Activated naive CD4-positive, alpha-beta T cell (primary cell): ENCODE results near the gene RASAL1.

Experiments
- DNase-seq, 4 experiments: peaks; one replicate each; lab custom pipeline; 2025; lab: John Stamatoyannopoulos, UW

Gene RASAL1

DNA sequence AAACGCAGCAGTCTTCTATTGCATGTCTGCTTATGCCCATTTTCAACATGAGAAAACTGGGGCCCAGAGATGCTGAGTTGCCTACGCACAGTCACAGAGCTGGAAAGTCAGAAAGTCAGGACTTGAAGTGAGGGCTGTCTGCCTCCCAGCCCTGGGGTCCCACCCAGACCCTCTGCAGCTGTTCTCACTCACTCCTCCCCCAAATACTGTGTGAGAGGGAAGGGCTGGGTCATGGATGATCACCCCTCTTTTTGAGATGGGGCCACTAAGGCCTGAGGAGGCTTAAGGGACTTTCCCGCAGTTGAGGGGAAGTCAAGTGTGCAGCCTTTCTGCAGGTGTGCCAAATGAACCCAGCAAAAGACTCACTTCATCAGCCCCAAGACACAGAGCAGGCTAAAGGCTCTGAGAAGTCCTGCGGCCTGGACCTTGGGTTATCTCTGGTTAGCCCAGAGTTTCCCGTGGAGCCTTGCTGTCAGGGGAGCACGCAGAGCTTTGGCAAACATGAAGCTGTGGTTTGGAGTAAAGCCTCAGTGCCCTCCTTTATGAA lies 60.4 kb downstream of the RASAL1 start:
- no peak for DNase-seq

- DNase-seq = no peak
Measured at GRCh38 chr12:113073586-113073985, 62.0 kb downstream of the RASAL1 start.

- DNase-seq = no peak
Measured at GRCh38 chr12:113072136-113072535, 63.4 kb downstream of the RASAL1 start.

- no peak for DNase-seq
Measured at GRCh38 chr12:113071135-113072112, 64.1 kb downstream of the RASAL1 start.

- DNase-seq = peak in 1 of 4 experiments; percentile 16
Measured at GRCh38 chr12:113070117-113070906, 65.2 kb downstream of the RASAL1 start.

DNA sequence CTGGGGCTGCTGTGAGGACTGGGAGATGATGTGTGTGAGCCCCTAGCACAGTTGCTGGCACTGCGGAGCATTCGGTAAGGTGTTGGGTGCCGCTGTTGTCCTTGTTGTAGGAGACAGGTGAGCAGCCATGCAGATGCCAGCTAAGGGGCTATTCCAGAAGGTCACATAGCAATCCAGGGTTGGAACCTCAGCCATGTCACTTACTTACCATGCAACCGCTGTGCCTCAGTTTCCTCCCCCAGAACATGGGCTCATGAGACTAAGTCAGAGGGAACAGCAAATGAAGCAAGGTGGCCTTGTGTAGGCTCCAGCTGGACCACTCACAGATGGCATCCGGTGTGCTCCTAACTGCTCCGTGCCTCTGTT lies 65.8 kb downstream of the RASAL1 start:
- no peak for DNase-seq

GRCh38 chr12:113069149-113069548 lies 66.4 kb downstream of the RASAL1 start:
- DNase-seq = no peak

DNA sequence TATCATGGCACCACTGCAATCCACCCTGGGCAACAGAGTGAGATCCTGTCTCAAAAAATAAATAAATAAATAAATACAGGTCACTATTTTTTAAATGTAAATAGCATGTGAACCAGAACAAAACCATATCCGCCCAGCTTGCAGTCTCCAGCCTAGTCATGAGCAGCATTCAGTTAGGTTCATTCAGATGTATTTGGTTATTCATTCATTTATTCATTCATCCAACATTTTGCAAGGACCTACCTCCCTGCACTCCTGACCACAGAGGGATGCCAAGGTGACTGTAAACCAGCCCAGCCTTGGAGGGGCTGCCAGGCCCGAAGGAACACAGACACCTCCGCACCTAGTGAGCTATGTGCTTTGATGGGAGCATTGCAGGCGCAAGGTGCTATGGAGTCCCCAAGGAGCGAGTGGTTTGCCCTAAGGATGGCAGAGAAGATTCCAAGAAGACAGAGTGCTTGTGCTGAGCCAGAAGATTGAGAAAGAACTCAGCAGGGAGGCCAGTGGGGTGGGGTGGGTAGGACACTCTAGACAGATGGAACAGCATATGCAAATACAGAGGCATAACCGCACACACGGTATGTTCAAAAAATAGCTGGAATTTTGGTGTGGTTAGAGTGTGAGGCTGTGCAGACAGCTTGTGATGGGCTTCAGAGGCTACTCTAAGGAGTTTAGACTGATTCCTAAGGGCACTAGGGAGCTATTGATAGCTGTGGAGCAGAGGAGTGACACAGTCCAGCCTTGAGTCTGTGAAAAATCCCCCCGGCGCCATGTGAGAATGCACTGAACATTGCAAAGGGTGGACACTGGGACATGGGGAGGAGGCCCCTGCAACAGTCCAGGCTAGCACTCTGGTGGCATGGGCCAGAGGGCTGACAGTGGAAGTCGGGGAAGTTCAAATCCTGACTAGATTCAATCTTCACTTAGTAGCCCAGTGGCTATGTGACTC lies 67.3 kb downstream of the RASAL1 start:
- no peak for DNase-seq

DNA sequence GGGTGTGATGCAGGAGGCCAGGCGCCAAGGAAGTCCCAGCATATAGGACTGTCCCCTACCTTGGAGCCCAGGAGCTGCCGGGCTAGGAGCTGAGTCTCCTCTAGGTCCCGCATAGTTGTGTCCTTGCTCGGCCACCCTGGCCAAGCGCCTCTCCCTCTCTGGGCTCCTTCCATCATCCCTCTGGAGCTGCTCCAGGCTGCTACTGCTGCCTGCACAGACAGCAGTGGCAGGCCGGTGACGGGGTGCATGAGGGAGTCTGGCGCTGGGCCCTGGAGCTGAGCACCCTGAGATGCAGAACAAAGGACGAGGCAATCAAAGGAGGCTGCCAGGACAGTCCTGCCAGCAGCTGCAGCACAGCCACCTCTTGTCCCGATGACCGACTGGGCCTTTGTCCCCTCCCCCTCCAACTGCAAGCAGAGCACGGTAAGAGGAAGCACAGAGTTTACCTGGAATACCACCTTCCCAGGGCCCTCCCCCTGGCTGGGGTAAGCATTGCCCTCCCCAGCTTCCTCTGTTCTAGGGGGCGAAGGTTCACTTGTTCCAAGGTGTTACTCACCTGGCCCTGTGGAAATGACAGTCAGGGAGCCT lies 68.7 kb downstream of the RASAL1 start:
- DNase-seq = no peak

GRCh38 chr12:113065126-113066007 lies 70.2 kb downstream of the RASAL1 start:
- no peak for DNase-seq

DNA sequence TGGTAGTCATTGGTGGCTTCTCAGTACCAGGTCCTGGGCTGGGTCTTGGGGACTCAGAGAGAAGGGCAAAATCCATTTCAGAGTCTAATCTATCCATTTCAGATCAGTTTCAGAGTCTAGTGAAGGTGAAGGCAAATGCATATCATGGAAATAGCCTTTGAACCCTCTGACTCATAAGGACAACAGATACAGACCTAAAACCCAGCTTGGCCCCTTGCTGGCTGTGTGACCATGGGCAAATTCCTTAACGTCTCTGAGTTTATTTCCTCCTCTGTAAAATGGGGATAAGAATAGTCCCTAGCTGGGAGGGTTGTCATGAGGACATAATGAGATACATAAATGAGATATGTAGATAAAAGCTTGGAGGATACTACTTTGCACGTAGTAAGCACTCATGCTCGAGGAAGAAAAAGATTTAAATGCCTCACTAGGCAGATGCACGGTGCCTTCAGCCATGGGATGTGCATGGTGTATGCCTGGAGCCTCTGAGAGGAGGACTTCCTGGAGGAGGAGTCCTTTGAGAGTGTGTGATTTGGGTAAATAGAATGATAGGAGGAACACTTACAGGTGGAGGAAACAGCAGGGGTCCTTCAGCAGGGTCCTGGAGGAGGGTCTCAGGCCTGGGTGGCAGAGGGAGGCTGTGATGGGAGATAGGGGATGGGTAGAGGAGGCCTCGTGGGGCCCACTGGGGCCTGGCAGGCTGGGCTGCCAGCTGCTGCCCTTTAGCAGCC lies 71.0 kb downstream of the RASAL1 start:
- no peak for DNase-seq

DNA sequence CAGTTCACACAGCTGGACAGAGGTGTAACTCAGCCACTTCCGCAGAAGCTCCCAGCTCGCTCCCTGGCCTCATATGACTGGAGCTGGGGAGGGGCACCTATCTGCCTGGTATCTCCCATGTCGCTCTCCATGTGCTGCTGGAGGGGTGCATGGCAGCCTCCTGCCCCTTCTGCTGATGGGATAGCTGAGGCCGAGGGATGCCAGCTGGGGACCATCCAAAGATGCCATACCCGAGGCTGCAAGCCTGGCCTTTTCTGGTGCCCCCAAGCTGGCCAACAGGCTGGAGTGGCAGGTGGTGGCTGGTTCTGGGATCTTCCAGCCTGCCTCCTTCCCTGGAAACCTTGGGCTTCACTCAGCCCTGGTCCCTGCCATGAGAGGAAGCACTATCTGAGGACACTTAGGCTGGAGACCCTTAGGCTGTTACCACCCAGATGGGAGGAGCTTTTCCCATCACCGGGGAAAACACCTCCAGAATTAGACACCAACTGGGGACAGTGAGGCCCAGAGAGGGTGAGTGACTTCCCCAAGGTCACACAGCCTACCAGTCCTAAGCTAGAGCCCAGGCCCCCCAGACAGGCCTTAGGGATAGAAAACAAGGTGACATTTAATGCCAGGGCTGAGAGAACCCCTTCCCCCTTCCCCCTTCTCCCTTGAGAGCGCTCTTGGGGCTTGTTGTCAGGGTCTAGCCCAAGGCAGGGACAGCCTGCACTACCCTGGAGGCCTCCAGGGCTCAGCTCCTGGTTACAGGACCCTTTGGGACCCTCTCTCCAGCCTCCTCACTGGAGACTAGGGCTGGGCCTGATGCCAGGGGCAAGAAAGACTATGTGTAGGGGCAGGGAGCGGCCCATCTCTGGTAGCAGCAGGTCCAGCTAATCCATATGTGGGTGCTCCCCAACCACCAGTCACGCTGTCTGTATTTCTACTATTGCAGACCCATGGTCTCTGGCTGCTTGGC lies 71.9 kb downstream of the RASAL1 start:
- DNase-seq = no peak

DNA sequence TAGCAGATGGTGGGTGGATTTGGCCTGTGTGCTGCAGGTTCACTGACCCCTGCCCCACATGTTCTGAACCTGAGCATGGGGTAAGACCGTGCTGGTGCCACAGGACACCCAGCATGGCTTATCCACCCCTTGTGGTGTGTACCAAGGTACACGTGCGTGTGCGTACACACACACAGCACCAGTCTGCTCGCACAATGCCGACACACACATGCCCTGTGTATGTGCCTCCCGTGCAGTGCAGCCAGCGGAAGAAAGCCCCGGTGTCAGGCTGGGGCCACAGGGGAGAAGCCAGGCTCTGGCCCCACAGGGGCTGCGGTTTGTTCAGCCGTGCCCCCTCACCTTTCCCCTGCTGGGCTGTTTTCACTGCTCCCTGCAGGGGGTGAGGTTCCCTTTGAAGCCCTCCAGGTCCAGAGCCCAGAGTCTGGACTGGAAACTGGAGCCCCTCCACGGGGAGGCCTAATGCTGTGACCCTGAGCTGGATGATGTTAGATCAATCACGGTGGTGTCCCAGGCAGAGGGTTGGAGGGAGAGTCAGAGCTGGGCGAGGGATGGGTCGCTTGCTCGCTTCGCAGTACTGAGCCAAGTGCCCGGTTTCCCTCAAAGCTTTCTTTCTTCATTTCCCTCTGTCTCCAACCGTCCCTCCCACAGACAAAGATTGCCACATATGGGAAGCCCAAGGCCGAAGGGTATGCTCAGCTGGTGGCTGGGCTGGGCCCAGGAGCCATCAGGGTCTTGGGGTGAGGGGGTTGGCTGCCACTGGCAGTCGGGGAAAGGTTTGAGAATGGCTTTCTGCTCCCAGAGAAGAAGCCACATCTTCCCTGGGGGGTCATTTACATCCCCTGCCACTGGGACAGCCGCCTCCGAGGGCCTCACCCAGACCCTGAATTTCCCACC lies 72.8 kb downstream of the RASAL1 start:
- no peak for DNase-seq

- no peak for DNase-seq
Measured at GRCh38 chr12:113061061-113061694, 74.4 kb downstream of the RASAL1 start.

DNA sequence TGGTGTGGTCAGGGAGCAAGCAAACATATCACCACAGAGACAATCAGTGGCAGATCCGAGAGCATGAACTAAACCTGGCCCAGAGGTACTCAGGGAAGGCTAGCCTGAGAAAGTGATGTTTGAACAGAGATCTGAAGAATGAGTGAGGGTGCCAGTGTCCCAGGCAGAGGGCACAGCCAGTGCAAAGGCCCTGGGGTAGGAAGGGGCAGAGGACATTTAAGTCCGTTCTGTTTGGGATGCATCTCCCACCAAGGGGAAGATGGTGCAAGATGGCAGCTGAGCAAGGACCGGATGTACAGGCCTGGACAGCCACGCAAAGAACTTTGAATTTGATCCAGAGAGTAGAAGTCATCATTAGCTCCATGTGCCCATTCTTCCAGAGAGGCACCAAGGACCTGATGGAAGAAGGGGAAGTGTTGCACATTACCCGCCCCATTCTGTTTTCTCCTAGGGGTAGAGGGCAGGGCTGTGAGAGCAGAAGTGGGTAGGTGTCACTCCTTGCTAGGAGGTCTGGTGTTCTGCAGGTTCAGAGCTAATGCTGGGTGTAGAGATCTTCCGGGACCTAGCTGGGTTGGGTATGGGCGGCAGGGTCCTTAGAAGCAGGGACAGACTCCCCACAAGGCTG lies 75.1 kb downstream of the RASAL1 start:
- no peak for DNase-seq

DNA sequence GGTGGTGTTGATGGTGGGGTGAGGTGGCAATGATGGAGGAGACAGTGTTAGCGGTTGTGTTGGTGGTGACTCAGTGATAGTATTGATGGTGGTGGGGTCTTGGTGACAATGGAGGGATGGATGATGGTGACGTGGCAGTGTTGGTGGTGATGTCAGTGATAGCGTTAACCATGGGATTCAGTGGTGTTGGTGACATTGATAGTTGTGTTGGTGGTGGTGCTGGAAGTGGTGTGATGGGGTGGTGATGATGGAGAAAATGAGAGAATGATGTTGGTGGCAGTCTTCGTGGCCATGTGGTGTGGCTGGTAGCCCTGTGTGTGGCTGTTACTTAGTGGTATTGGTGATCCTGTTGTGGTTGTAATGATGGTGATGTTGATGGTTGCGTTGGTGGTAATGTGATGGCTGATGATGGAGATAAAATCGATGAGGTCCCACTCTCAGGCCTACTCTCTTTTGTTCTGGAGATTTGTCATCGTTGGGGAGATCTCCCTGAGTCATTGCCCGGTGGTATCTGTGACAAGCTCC lies 76.4 kb downstream of the RASAL1 start:
- no peak for DNase-seq
